HepG2 (cell line): ENCODE data around the gene PDXDC1. TPM values are rescaled to one million over a fixed set of nuclear protein-coding genes. Genes with fewer than 3 reads are reported as not detected.
A peak's percentile ranks its signal among the peaks of the same experiment; 100 is the strongest.

Source experiments
- ARNTL ChIP-seq: sonication (generic); formaldehyde crosslinking; IDR thresholded peaks from 2 replicates; pipeline ENCODE4 v1.4.0; 2020; ENCODE audit warnings: mild to moderate bottlenecking, missing genetic modification reagents
- CAMTA2 ChIP-seq: sonication (generic); formaldehyde crosslinking; IDR thresholded peaks from 2 replicates; pipeline ENCODE4 v1.4.0; 2020; ENCODE audit warnings: mild to moderate bottlenecking, missing genetic modification reagents, borderline replicate concordance
- GATAD1 ChIP-seq: IDR thresholded peaks from 2 replicates; pipeline ENCODE4 v1.6.1; 2016; ENCODE audit warnings: missing genetic modification reagents, missing compliant biosample characterization
- HDAC1 ChIP-seq: sonication (generic); formaldehyde crosslinking; IDR thresholded peaks from 2 replicates; pipeline ENCODE4 v1.5.1; 2020; ENCODE audit warnings: mild to moderate bottlenecking, missing genetic modification reagents
- HDAC2 ChIP-seq: sonication (generic); formaldehyde crosslinking; IDR thresholded peaks from 2 replicates; pipeline ENCODE4 v1.4.0; 2020; ENCODE audit warnings: missing genetic modification reagents
- HOMEZ ChIP-seq: IDR thresholded peaks from 2 replicates; pipeline ENCODE4 v1.6.1; 2016; ENCODE audit warnings: low read depth
- IKZF5 ChIP-seq: IDR thresholded peaks from 2 replicates; pipeline ENCODE4 v1.6.1; 2018; ENCODE audit warnings: missing genetic modification reagents, mild to moderate bottlenecking, missing compliant biosample characterization
- MEIS2 ChIP-seq: sonication (generic); formaldehyde crosslinking; IDR thresholded peaks from 2 replicates; pipeline ENCODE4 v1.9.0; 2021; ENCODE audit warnings: mild to moderate bottlenecking, missing genetic modification reagents
- NFYB ChIP-seq: sonication (generic); formaldehyde crosslinking; IDR thresholded peaks from 2 replicates; pipeline ENCODE4 v1.4.0; 2020; ENCODE audit warnings: missing genetic modification reagents
- NR0B2 ChIP-seq: sonication (generic); formaldehyde crosslinking; IDR thresholded peaks from 2 replicates; pipeline ENCODE4 v1.4.0; 2020; ENCODE audit warnings: mild to moderate bottlenecking, missing genetic modification reagents
- SNAI1 ChIP-seq: sonication (generic); formaldehyde crosslinking; IDR thresholded peaks from 2 replicates; pipeline ENCODE4 v1.5.0; 2020; ENCODE audit warnings: mild to moderate bottlenecking, missing genetic modification reagents, borderline replicate concordance
- ZBTB20 ChIP-seq: sonication (generic); formaldehyde crosslinking; IDR thresholded peaks from 2 replicates; pipeline ENCODE4 v1.8.1; 2023; ENCODE audit warnings: missing genetic modification reagents, low read depth, mild to moderate bottlenecking, borderline replicate concordance
- ZBTB49 ChIP-seq: sonication (generic); formaldehyde crosslinking; IDR thresholded peaks from 2 replicates; pipeline ENCODE4 v1.4.0; 2020; ENCODE audit warnings: missing genetic modification reagents, borderline replicate concordance
- ZBTB7A ChIP-seq: sonication (generic); formaldehyde crosslinking; IDR thresholded peaks from 2 replicates; pipeline ENCODE4 v1.8.0; 2022; ENCODE audit warnings: mild to moderate bottlenecking, missing genetic modification reagents
- ZFP36L1 ChIP-seq: sonication (generic); formaldehyde crosslinking; IDR thresholded peaks from 2 replicates; pipeline ENCODE4 v1.8.0; 2022; ENCODE audit warnings: mild to moderate bottlenecking, missing genetic modification reagents, moderate library complexity
- ZFP82 ChIP-seq: sonication (generic); formaldehyde crosslinking; IDR thresholded peaks from 2 replicates; pipeline ENCODE4 v1.5.1; 2020; ENCODE audit warnings: mild to moderate bottlenecking, missing genetic modification reagents, borderline replicate concordance
- ZNF235 ChIP-seq: sonication (generic); formaldehyde crosslinking; IDR thresholded peaks from 2 replicates; pipeline ENCODE4 v1.8.1; 2023; ENCODE audit warnings: mild to moderate bottlenecking, missing genetic modification reagents, borderline replicate concordance
- ZNF350 ChIP-seq: sonication (generic); formaldehyde crosslinking; IDR thresholded peaks from 2 replicates; pipeline ENCODE4 v1.4.0; 2020; ENCODE audit warnings: mild to moderate bottlenecking, low read depth, missing genetic modification reagents, borderline replicate concordance
- ZNF430 ChIP-seq: sonication (generic); formaldehyde crosslinking; IDR thresholded peaks from 2 replicates; pipeline ENCODE4 v1.9.0; 2021; ENCODE audit warnings: mild to moderate bottlenecking, missing genetic modification reagents
- ZNF629 ChIP-seq: sonication (generic); formaldehyde crosslinking; conservative IDR thresholded peaks from 2 replicates; pipeline ENCODE4 v1.5.0; 2020; ENCODE audit warnings: missing genetic modification reagents
- ZNF766 ChIP-seq: sonication (generic); formaldehyde crosslinking; IDR thresholded peaks from 2 replicates; pipeline ENCODE4 v1.5.0; 2020; ENCODE audit warnings: missing genetic modification reagents, borderline replicate concordance
- ZNF777 ChIP-seq: sonication (generic); formaldehyde crosslinking; IDR thresholded peaks from 2 replicates; pipeline ENCODE4 v1.4.0; 2020; ENCODE audit warnings: missing genetic modification reagents
- polyA plus RNA-seq, 8 experiments: library from polyadenylated mRNA; depleted of rRNA in 3 of 8; stranded (reverse) in 7 of 8; unstranded in 1 of 8; fragments of >200 nt; fragmentation: Illumina TruSeq in 4 of 8; extraction: Trizol in 4 of 8; gene quantifications; 2 replicates each; pipeline versions ENCODE4 v1.2.1 to v1.2.3, GENCODE V29; 2011 to 2016; ENCODE audit warnings: low read depth in 4 of 8, missing spikeins in 1 of 8, mixed read lengths in 1 of 8; ENCODE audit not compliant: insufficient read depth in 1 of 8
- total RNA-seq, 5 experiments: library from RNA; depleted of rRNA; stranded (reverse); fragments of >200 nt; fragmentation: Illumina TruSeq; extraction: Trizol; gene quantifications; 2 replicates each; pipeline ENCODE4 v1.2.3, GENCODE V29; 2016; ENCODE audit warnings: low read depth in 1 of 5

PDXDC1 gene
- total and polyA plus RNA-seq, 2 of the 13 experiments (the other 11 are each of a cell fraction or from before 2014, with no cell fraction given) = 133 to 169 TPM

- TF ChIP-seq MEIS2 (CRISPR knock-in tag) (peak; percentile 75), ZFP82 (CRISPR knock-in tag) (0 out of 2 replicates have a peak, but pooled peaks have one; percentile 49), ARNTL (CRISPR knock-in tag) (peak; percentile 70), ZNF777 (CRISPR knock-in tag) (peak; percentile 60), ZNF430 (CRISPR knock-in tag) (peak; percentile 91; the same call in 1 of the 2 replicates), ZFP36L1 (CRISPR knock-in tag) (peak; percentile 56), GATAD1 (CRISPR knock-in tag) (peak; percentile 80), ZBTB49 (CRISPR knock-in tag) (0 out of 2 replicates have a peak, but pooled peaks have one; percentile 88), CAMTA2 (peak; percentile 88; the same call in 1 of the 2 replicates), HDAC2 (CRISPR knock-in tag) (peak; percentile 68), SNAI1 (CRISPR knock-in tag) (peak; percentile 64; the same call in 1 of the 2 replicates), ZNF350 (CRISPR knock-in tag) (peak; percentile 35; the same call in 1 of the 2 replicates), ZBTB20 (CRISPR knock-in tag) (0 out of 2 replicates have a peak, but pooled peaks have one; percentile 32), ZNF766 (peak; percentile 82; the same call in 1 of the 2 replicates), ZNF235 (CRISPR knock-in tag) (peak; percentile 74; the same call in 1 of the 2 replicates), HOMEZ (CRISPR knock-in tag) (0 out of 2 replicates have a peak, but pooled peaks have one; percentile 29), NR0B2 (CRISPR knock-in tag) (peak; percentile 96), ZNF629 (CRISPR knock-in tag) (peak; percentile 23; the same call in 1 of the 2 replicates), NFYB (CRISPR knock-in tag) (peak; percentile 44), HDAC1 (CRISPR knock-in tag) (peak; percentile 96), ZBTB7A (peak; percentile 64; the same call in 1 of the 2 replicates), IKZF5 (CRISPR knock-in tag) (peak; percentile 74; the same call in 1 of the 2 replicates)
These were observed at the start of gene PDXDC1 (continued) for GRCh38 chr16:14974656-14975417.
